Measurements from ENCODE around the gene PLXNA3.

Gene PLXNA3

DNA sequence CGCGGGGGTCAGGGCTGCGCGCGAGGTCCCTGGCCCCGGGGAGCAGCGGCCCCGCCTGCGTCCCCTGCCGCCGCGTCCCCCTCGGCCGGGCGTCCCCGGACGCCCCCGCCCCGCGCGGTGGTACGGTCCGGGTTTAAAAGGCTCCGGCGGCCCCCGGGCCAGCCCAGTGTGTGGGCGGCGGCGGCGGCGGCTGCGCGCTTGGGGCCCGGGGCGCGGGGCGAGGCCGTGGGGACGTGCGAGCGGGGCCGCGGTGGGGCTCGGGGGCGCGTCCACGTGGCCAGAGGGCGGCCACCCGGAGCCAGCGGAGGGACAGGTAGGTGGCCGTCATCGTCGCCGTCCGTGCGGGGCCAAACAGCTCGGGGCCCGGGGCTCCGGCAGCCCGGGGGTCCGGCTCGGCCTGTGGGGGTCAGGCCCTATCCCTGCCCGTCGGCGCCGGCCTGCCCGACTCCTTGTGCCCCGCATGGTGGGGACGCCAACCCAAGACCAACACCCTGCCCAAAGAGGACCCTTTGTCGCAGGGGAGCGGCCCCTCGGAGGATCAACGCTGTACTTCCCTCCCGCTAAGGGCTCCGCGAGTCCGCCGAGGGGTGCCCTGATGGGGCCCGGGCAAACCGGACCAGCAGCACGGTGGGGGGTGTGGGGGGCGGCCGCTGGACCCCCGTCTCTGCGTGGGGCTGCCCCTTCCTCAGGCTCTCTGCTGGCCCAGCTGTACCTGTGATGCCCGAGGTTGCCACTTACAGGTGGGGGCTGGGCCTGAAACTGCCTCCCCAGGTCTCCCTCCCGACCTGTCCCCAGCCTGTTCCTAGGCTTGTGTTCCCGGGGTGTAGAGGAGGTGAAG is at the start of gene PLXNA3:
TSS of gene PLXNA3 (plus strand) at position 166 of the 838 bp plus-strand sequence. CDS start 1,903 bp downstream, outside the sequence.
- ATAC-seq (replicated peaks), result peak; percentile 72 to 77
- peaks cover 16 to 21% of the 10 kb centered on the region in 2 donors for H3K36me3 Mint-ChIP-seq
- peak within 1 kb of the TSS; percentile 93 for H3K27ac Mint-ChIP-seq
- no peaks in the 10 kb centered on the region for H3K27me3 Mint-ChIP-seq
- peak within 1 kb of the TSS; percentile 86 to 93 for H3K4me3 Mint-ChIP-seq
- H3K4me1 Mint-ChIP-seq, result peaks cover 13 to 21% of the 10 kb centered on the region in 2 donors
- H3K9me3 Mint-ChIP-seq, result peaks cover 0 to 5% of the 10 kb centered on the region in 2 donors
- DNase-seq, result no peak

DNA sequence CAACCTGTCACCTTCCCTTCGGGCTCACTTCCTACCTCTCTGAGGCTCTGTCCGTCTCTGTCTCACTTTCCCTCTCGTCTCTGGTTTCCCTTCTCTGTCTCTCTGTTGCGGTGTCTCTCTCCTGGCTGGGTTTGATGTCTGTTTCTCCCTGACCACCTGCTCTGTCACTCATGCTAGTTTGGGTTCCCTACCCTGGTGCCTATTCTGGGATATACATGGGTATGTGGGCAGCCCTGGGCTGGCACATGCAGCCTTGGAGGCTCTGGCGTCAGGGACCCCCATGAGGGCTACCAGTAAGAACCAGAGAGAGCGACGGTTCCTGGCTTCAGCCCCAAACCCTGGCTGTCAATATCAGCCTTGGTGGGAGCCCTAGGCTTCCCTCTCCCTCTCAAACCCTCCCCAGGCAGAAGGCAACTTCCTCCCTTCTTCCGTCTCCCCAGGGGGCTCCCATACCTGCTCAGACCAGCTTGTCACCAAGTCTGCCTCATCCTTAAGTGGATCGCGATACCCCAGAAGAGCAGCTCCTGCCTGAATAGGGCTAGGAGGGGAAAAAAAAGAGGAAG is 49.3 kb upstream of the PLXNA3 start:
- Mint-ChIP-seq H3K9me3 (no peaks in the 10 kb centered on the region), H3K27ac (peak overlapping the region; percentile 53), H3K27me3 (no peaks in the 10 kb centered on the region), H3K36me3 (peaks cover 3 to 23% of the 10 kb centered on the region in 2 donors), H3K4me1 (peaks cover 23 to 42% of the 10 kb centered on the region in 2 donors), H3K4me3 (peak overlapping the region; percentile 67 to 83)
- DNase-seq, result no peak
- ATAC-seq (replicated peaks), result peak; percentile 2 to 4

DNA sequence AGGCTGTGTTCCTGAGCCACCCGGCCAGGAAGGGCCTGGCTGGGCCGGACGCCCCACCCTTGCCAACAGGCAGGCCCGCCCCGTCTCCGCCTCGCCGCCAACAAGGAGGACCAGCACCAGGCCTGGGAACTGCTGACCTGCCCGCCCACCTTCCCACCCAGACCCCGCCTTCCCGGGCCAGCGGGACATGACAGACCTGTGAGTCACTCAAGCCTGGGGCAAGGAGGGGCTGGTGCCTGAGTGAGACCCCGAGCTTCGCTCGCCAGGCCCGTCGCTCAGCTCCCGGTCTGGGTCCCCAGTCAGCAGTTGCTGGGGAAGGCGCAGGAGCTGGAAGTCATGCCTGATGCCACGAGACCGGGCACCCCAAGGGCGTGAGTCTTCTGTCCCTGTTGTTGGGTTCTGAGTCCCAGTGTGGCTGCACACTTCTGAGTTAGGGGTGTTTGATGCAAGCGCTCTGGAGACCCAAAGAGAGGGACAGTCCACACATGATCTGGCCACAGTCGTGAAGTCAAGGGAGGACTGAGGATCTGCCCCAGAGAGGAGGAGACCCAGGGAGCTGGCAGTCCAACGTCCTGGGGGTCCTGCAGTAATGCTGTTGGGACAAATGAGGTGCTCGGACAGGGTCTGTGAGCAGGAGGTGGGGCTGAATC is 48.7 kb upstream of the PLXNA3 start, which contains the start of gene DNASE1L1:
TSS of gene DNASE1L1 (minus strand) at position 33 of the 650 bp plus-strand sequence. CDS start 3,686 bp downstream, outside the sequence.
- H3K9me3 Mint-ChIP-seq, result no peaks in the 10 kb centered on the region
- DNase-seq (peak; percentile 46), ATAC-seq (replicated peaks) (peak; percentile 56 to 64)
- no peaks in the 10 kb centered on the region for H3K27me3 Mint-ChIP-seq
- peak within 1 kb of the TSS; percentile 53 for H3K27ac Mint-ChIP-seq
- H3K4me1 Mint-ChIP-seq, result peaks cover 22 to 40% of the 10 kb centered on the region in 2 donors
- H3K4me3 Mint-ChIP-seq, result peak within 1 kb of the TSS; percentile 67 to 83
- peaks cover 3 to 24% of the 10 kb centered on the region in 2 donors for H3K36me3 Mint-ChIP-seq

DNA sequence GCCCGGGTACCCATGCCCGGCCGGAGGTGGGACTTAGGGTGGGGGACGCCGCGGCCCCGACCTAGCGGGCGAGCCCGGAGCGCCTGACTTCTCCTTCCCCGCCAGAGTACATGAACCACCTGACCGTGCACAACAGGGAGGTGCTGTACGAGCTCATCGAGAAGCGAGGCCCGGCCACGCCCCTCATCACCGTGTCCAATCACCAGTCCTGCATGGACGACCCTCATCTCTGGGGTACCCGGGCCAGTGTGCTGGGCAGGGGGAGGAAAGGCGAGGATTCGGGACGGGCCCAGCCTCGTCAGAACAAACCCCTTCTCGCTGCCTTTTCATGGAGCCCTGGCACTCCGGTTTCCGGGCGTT is 46.1 kb upstream of the PLXNA3 start:
- Mint-ChIP-seq H3K4me3 (peak overlapping the region; percentile 81 to 93), H3K27me3 (no peaks in the 10 kb centered on the region)
- peak; percentile 74 to 80 for ATAC-seq (replicated peaks)

DNA sequence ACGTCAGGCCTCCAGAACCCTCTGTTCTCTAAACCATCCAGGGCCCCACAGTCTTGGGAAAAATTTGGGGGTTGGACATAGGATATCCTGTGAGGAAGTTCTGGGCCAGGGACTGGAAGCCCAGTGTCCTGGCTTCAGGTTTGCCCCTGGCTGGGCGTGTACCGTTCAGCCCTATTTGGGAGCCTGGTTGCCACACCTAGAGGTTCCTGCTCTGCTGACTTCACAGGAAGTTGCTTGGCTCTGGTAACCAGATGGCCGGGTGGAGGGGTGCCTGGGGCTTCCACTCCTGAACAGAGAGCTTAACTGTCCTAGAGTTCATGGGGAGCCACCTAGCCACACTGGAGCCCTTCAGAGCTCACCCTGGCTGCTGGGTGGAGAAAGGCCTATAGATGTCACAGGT is 45.6 kb upstream of the PLXNA3 start:
- Mint-ChIP-seq H3K4me1 (peaks cover 21 to 28% of the 10 kb centered on the region in 2 donors), H3K27me3 (no peaks in the 10 kb centered on the region), H3K4me3 (peak overlapping the region; percentile 81 to 93), H3K27ac (peak overlapping the region; percentile 20), H3K9me3 (no peaks in the 10 kb centered on the region), H3K36me3 (peaks cover 15 to 26% of the 10 kb centered on the region in 2 donors)
- peak; percentile 32 to 37 for ATAC-seq (replicated peaks)
- no peak for DNase-seq

More for the DNA sequence above, 46.1 kb upstream of the PLXNA3 start:
- DNase-seq, result peak; percentile 49
- peak overlapping the region; percentile 89 for H3K27ac Mint-ChIP-seq
- no peaks in the 10 kb centered on the region for H3K9me3 Mint-ChIP-seq
- peaks cover 11 to 26% of the 10 kb centered on the region in 2 donors for H3K36me3 Mint-ChIP-seq
- H3K4me1 Mint-ChIP-seq, result peaks cover 21 to 28% of the 10 kb centered on the region in 2 donors

DNA sequence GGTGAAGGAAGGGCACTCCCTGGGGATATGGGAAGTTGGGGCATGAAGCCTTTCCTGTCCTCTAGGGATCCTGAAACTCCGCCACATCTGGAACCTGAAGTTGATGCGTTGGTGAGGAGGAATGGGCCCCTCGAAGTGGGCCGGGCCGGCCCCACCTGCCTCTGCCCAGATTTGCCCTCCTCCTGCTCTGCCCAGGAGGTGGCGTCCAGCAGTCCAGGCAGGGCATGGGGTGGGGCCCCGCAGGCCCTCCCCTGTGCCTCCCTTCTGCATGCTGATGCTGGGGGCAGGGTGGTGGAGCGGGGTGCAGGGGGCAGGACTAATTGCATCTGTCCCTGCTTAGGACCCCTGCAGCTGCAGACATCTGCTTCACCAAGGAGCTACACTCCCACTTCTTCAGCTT is 44.9 kb upstream of the PLXNA3 start:
- H3K4me3 Mint-ChIP-seq, result no peak overlapping the region
- peaks cover 21 to 27% of the 10 kb centered on the region in 2 donors for H3K4me1 Mint-ChIP-seq
- peaks cover 15 to 26% of the 10 kb centered on the region in 2 donors for H3K36me3 Mint-ChIP-seq
- no peak for DNase-seq
- H3K27me3 Mint-ChIP-seq, result no peaks in the 10 kb centered on the region
- H3K9me3 Mint-ChIP-seq, result no peaks in the 10 kb centered on the region
- ATAC-seq (replicated peaks), result no peak
- H3K27ac Mint-ChIP-seq, result no peak overlapping the region

DNA sequence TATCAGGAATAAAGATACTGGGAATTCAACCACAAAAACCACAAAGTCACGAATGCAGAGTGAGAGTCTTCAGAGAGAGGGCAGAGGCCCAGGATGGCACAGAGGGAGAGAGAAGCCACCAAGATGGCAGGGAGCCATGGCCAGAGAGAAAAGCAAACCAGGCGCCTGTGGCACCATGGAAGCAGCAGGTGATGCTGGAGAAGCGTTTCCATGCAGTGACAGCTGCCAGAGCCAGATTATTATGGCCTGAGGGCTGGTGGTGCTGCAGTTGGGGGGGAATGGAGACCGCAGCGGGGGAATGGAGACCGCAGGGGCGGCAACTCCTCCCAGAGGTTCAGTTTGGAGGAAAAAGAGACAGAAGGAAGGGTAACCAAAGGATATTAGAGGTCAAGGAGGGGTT is 40.9 kb upstream of the PLXNA3 start:
- H3K27me3 Mint-ChIP-seq, result no peaks in the 10 kb centered on the region
- H3K36me3 Mint-ChIP-seq, result peaks cover 22 to 23% of the 10 kb centered on the region in 2 donors
- H3K27ac Mint-ChIP-seq, result no peak overlapping the region
- H3K9me3 Mint-ChIP-seq, result no peaks in the 10 kb centered on the region
- ATAC-seq (replicated peaks), result no peak
- H3K4me3 Mint-ChIP-seq, result peak overlapping the region in 1 of 2 donors; percentile 16
- no peak for DNase-seq
- peaks cover 18 to 19% of the 10 kb centered on the region in 2 donors for H3K4me1 Mint-ChIP-seq

DNA sequence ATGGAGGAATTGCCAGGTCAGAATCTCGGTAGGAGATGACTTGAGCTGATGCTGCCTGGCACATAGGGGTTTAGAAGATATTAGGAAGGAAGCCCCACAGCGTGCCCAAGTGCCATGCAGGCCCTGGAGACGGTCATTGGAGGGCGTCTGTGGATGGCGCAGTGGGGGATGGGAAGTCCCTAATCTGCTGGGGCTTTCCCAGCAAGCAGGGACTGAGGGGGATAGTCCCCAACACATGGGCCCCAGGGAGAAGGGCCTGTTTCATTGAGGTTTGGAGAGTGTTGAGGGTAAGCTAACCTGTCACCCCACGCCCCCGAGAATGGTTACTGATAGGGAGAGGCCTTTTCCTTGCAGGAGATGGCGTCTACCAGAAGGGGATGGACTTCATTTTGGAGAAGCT is 38.9 kb upstream of the PLXNA3 start:
- DNase-seq, result no peak
- Mint-ChIP-seq H3K36me3 (peaks cover 11 to 22% of the 10 kb centered on the region in 2 donors), H3K27me3 (no peaks in the 10 kb centered on the region), H3K4me1 (peaks cover 10 to 11% of the 10 kb centered on the region in 2 donors), H3K9me3 (no peaks in the 10 kb centered on the region), H3K4me3 (no peak overlapping the region), H3K27ac (no peak overlapping the region)
- peak; percentile 34 to 77 for ATAC-seq (replicated peaks)

DNA sequence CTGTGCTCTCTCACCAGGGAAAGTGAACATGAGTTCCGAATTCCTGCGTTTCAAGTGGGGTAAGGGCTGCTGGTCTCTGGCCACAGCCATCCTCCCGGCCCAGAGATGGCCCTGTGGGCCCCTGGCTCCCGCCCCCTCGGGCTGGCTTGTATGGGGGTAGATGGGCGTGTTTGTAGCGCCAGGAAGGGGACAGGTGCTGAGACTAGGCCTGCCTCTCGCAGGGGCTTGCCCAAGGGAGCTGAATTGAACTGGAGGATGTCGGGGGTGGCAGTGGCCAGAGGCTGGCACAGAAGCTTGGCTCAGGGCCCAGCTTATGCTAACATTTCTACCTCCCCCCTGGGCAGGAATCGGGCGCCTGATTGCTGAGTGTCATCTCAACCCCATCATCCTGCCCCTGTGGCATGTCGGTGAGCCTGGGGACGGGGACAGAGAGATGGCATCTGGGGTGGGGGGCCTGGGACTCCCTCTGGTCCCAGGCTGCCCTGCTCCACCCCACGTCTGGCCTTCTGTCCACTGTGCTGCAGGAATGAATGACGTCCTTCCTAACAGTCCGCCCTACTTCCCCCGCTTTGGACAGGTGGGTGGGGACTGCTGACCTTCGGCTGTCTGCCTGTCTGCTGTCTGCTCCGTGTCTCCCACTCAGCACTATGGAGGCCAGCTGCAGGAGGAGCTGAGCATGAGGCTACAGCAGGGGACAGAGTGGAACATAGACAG is 38.2 kb upstream of the PLXNA3 start:
- peaks cover 11 to 22% of the 10 kb centered on the region in 2 donors for H3K36me3 Mint-ChIP-seq
- ATAC-seq (replicated peaks), result peak in 1 of 2 donors; percentile 13

DNA sequence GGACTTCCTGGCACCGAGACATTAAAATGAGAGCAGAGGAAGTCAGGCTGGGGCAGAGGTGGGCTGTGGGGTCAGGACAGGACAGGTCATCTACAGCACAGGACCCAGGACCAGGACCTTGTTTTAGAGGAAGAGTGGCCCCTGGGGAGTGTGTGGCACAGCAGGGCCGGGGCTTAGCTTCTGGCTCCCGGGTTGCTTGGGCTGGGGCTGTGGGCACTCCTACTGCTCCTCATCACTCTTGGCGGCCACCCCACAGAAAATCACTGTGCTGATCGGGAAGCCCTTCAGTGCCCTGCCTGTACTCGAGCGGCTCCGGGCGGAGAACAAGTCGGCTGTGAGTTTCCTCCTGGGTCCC is 37.7 kb upstream of the PLXNA3 start:
- no peak for DNase-seq
- Mint-ChIP-seq H3K36me3 (peaks cover 11 to 20% of the 10 kb centered on the region in 2 donors), H3K4me3 (no peak overlapping the region), H3K27ac (no peak overlapping the region), H3K4me1 (peaks cover 10 to 11% of the 10 kb centered on the region in 2 donors), H3K9me3 (no peaks in the 10 kb centered on the region), H3K27me3 (no peaks in the 10 kb centered on the region)
- no peak for ATAC-seq (replicated peaks)

More for the DNA sequence above, 38.2 kb upstream of the PLXNA3 start:
- Mint-ChIP-seq H3K4me1 (peaks cover 10 to 11% of the 10 kb centered on the region in 2 donors), H3K27me3 (no peaks in the 10 kb centered on the region), H3K4me3 (no peak overlapping the region), H3K9me3 (no peaks in the 10 kb centered on the region), H3K27ac (no peak overlapping the region)
- no peak for DNase-seq

DNA sequence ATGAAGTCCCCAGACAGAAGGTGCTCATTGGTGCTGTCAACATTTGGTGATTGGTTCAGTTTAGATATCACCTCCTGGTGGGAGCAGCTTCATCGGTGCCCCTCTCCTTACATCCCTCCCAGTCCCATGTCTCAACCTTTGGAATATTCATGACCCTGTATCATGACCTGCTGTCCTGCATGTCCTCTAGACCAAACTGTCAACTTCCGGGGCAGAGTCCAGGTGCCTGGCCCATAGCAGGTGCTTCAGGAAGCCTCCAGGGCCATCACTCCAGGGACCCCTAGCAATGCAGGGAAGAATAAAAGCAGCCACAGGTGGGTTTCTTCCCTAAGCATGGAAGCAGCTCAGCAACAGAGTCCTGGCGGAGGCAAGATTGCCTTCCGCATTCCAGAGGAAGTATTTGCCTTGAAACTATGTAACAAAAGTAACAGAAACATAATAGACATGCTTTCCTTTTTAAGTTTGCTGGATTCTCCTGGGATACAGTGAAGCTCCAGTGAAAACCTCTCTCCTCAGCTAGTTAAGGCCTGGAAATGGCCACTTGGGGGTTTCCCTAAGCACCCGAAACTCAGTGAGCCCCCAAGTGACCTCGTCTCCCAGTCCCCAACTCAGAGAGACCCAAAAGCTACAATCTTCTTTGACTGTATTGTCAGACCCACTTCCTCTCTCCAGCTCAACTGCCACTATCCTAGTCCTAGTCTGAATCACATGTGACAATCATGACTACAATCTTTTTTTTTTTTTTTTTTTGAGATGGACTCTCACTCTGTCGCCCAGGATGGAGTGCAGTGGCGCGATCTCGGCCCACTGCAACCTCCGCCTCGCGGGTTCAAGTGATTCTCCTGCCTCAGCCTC is 30.9 kb upstream of the PLXNA3 start:
- Mint-ChIP-seq H3K4me3 (peak overlapping the region in 1 of 2 donors; percentile 91), H3K27ac (peak overlapping the region; percentile 37)
- no peak for ATAC-seq (replicated peaks)

DNA sequence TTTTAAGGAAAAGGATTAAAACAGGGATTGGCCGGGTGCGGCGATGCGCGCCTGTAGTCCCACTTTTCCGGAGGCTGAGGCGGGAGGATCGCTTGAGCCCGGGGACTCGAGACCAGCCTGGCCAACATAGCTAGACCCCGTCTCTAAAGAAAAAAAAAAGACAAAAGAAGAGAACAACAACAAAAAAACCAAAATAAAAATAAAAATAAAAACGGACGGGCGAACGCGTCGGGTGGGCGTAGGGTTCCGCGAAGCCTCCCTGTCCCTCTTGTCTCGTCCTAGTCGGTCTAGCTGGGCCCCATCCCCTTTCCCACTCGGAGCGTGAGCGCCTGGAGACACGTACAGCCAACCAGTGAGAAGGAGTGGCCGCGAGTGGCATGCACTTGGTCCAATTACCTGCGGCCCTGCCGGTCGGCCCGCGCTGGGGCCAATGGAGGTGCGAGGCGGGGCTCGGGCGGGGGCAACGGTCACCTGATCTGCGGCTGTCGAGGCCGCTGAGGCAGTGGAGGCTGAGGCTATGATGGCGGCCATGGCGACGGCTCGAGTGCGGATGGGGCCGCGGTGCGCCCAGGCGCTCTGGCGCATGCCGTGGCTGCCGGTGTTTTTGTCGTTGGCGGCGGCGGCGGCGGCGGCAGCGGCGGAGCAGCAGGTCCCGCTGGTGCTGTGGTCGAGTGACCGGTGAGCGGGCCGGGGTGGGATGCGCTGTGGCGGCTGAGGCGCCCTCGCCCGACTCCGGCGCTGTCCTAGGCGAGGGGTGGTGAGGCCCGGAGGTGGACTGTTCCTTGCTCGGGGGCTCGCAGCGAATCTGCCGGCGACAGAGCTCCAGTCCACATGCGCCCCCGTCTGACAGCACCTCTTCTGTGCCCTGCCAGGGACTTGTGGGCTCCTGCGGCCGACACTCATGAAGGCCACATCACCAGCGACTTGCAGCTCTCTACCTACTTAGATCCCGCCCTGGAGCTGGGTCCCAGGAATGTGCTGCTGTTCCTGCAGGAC is 29.6 kb upstream of the PLXNA3 start, which contains the start of gene ATP6AP1:
TSS of gene ATP6AP1 (plus strand) at position 502 of the 996 bp plus-strand sequence. CDS start at position 518, 16 bp downstream.
- Mint-ChIP-seq H3K36me3 (peaks cover 8 to 20% of the 10 kb centered on the region in 2 donors), H3K9me3 (no peaks in the 10 kb centered on the region), H3K27me3 (no peaks in the 10 kb centered on the region)

More for the DNA sequence above, 30.9 kb upstream of the PLXNA3 start:
- peaks cover 28 to 33% of the 10 kb centered on the region in 2 donors for H3K4me1 Mint-ChIP-seq
- peaks cover 7 to 12% of the 10 kb centered on the region in 2 donors for H3K36me3 Mint-ChIP-seq
- H3K9me3 Mint-ChIP-seq, result no peaks in the 10 kb centered on the region
- no peaks in the 10 kb centered on the region for H3K27me3 Mint-ChIP-seq
- DNase-seq, result no peak

More for the DNA sequence above, 29.6 kb upstream of the PLXNA3 start, which contains the start of gene ATP6AP1:
- DNase-seq (peak; percentile 88), ATAC-seq (replicated peaks) (peak; percentile 94 to 96)
- H3K4me1 Mint-ChIP-seq, result peaks cover 29 to 37% of the 10 kb centered on the region in 2 donors
- peak within 1 kb of the TSS; percentile 71 for H3K27ac Mint-ChIP-seq
- H3K4me3 Mint-ChIP-seq, result peak within 1 kb of the TSS; percentile 82 to 91
